ENCODE results near the gene ETF1. TPM values are rescaled to one million over a fixed set of nuclear protein-coding genes. Genes with fewer than 3 reads are reported as not detected.

The ETF1 gene
- total RNA-seq, 1 donor from 2014 or later: 201 TPM

- Mint-ChIP-seq H3K27ac (no peak overlapping the region), H3K9me3 (no peaks in the 10 kb centered on the region), H3K36me3 (ENCODE audit: low read depth) (peaks cover 24% of the 10 kb centered on the region), H3K27me3 (ENCODE audit: insufficient read depth) (peaks cover 9% of the 10 kb centered on the region), H3K4me1 (ENCODE audit: low read depth) (peaks cover 26% of the 10 kb centered on the region), H3K4me3 (peak overlapping the region; percentile 83)
- intact Hi-C loops (cut with micrococcal nuclease): loop anchor here (5.0 to 10.0 kb wide), 3 partner anchors 713 to 935 kb away; partner anchors contain the start of genes HNRNPA0, MATR3 and SPATA24
- DNase-seq (ENCODE audit: low spot score): no peak
These were observed 75.3 kb downstream of the ETF1 start for GRCh38 chr5:138467711-138468132.

- intact Hi-C loops (cut with micrococcal nuclease): loop anchor here (5.0 to 10.0 kb wide), 3 partner anchors 712 to 935 kb away; partner anchors contain the start of genes HNRNPA0, MATR3 and SPATA24
- Mint-ChIP-seq H3K4me1 (ENCODE audit: low read depth) (peaks cover 26% of the 10 kb centered on the region), H3K36me3 (ENCODE audit: low read depth) (peaks cover 24% of the 10 kb centered on the region), H3K9me3 (no peaks in the 10 kb centered on the region), H3K27ac (peak overlapping the region; percentile 10), H3K4me3 (peak overlapping the region; percentile 83), H3K27me3 (ENCODE audit: insufficient read depth) (peaks cover 6% of the 10 kb centered on the region)
- DNase-seq (ENCODE audit: low spot score): no peak
These were observed 75.9 kb downstream of the ETF1 start for GRCh38 chr5:138466900-138467710.

GRCh38 chr5:138466125-138466899 lies 76.7 kb downstream of the ETF1 start:
- Mint-ChIP-seq H3K9me3 (no peaks in the 10 kb centered on the region), H3K4me3 (peak overlapping the region; percentile 83), H3K36me3 (ENCODE audit: low read depth) (peaks cover 24% of the 10 kb centered on the region), H3K27ac (peak overlapping the region; percentile 10), H3K27me3 (ENCODE audit: insufficient read depth) (peaks cover 6% of the 10 kb centered on the region), H3K4me1 (ENCODE audit: low read depth) (peaks cover 32% of the 10 kb centered on the region)
- no peak for DNase-seq (ENCODE audit: low spot score)
- intact Hi-C loops (cut with micrococcal nuclease): loop anchor here (5.0 to 10.0 kb wide), 3 partner anchors 712 to 936 kb away; partner anchors contain the start of genes HNRNPA0, MATR3 and SPATA24

GRCh38 chr5:138465261-138466124 lies 77.5 kb downstream of the ETF1 start, which contains the start of gene EGR1:
Gene EGR1 (plus strand): TSS chr5:138465479. CDS start chr5:138465762, 283 bp downstream.
- intact Hi-C loops (cut with micrococcal nuclease): loop anchor here (1.0 to 10.0 kb wide), 10 partner anchors 15 to 937 kb away; partner anchors contain the start of genes CDC23, ETF1, FAM13B and HNRNPA0
- Mint-ChIP-seq H3K9me3 (no peaks in the 10 kb centered on the region), H3K4me1 (ENCODE audit: low read depth) (peaks cover 41% of the 10 kb centered on the region), H3K27ac (peak within 1 kb of the TSS; percentile 93), H3K27me3 (ENCODE audit: insufficient read depth) (peaks cover 6% of the 10 kb centered on the region), H3K4me3 (peak within 1 kb of the TSS; percentile 83), H3K36me3 (ENCODE audit: low read depth) (peaks cover 24% of the 10 kb centered on the region)
- peak; percentile 91 for DNase-seq (ENCODE audit: low spot score)

GRCh38 chr5:138464388-138465260 lies 78.4 kb downstream of the ETF1 start:
- Mint-ChIP-seq H3K36me3 (ENCODE audit: low read depth) (peaks cover 24% of the 10 kb centered on the region), H3K27ac (peak overlapping the region; percentile 93), H3K4me3 (peak overlapping the region; percentile 83), H3K27me3 (ENCODE audit: insufficient read depth) (peaks cover 6% of the 10 kb centered on the region), H3K4me1 (ENCODE audit: low read depth) (peaks cover 48% of the 10 kb centered on the region), H3K9me3 (no peaks in the 10 kb centered on the region)
- intact Hi-C loops (cut with micrococcal nuclease): loop anchor here (1.0 to 10.0 kb wide), 17 partner anchors 14 to 938 kb away; partner anchors contain the start of genes BRD8, CDC23, CDC25C and ETF1
- peak; percentile 95 for DNase-seq (ENCODE audit: low spot score)

GRCh38 chr5:138464008-138464387 lies 79.0 kb downstream of the ETF1 start:
- intact Hi-C loops (cut with micrococcal nuclease): loop anchor here (1.0 to 10.0 kb wide), 10 partner anchors 25 to 877 kb away; partner anchors contain the start of genes BRD8, CDC25C, FAM13B and HNRNPA0
- H3K27me3 Mint-ChIP-seq (ENCODE audit: insufficient read depth): peaks cover 6% of the 10 kb centered on the region
- peak overlapping the region; percentile 83 for H3K4me3 Mint-ChIP-seq
- no peaks in the 10 kb centered on the region for H3K9me3 Mint-ChIP-seq
- H3K36me3 Mint-ChIP-seq (ENCODE audit: low read depth): peaks cover 24% of the 10 kb centered on the region
- DNase-seq (ENCODE audit: low spot score): peak; percentile 91
- H3K27ac Mint-ChIP-seq: peak overlapping the region; percentile 93
- H3K4me1 Mint-ChIP-seq (ENCODE audit: low read depth): peaks cover 55% of the 10 kb centered on the region

GRCh38 chr5:138463419-138464007 lies 79.5 kb downstream of the ETF1 start:
- H3K4me1 Mint-ChIP-seq (ENCODE audit: low read depth): peaks cover 55% of the 10 kb centered on the region

GRCh38 chr5:138461343-138462125 lies 81.5 kb downstream of the ETF1 start:
- H3K4me1 Mint-ChIP-seq (ENCODE audit: low read depth): peaks cover 46% of the 10 kb centered on the region
- peaks cover 3% of the 10 kb centered on the region for H3K27me3 Mint-ChIP-seq (ENCODE audit: insufficient read depth)
- no peaks in the 10 kb centered on the region for H3K9me3 Mint-ChIP-seq
- peak overlapping the region; percentile 25 for H3K4me3 Mint-ChIP-seq
- DNase-seq (ENCODE audit: low spot score): no peak
- peaks cover 1% of the 10 kb centered on the region for H3K36me3 Mint-ChIP-seq (ENCODE audit: low read depth)
- peak overlapping the region; percentile 15 for H3K27ac Mint-ChIP-seq
- intact Hi-C loops (cut with micrococcal nuclease): loop anchor here (10.0 kb wide), 1 partner anchor 707 kb away; the partner anchor contains the start of gene HNRNPA0

More at GRCh38 chr5:138463419-138464007, 79.5 kb downstream of the ETF1 start:
- H3K4me3 Mint-ChIP-seq: peak overlapping the region; percentile 83
- H3K9me3 Mint-ChIP-seq: no peaks in the 10 kb centered on the region
- peak overlapping the region; percentile 93 for H3K27ac Mint-ChIP-seq
- H3K36me3 Mint-ChIP-seq (ENCODE audit: low read depth): peaks cover 21% of the 10 kb centered on the region
- no peak for DNase-seq (ENCODE audit: low spot score)
- H3K27me3 Mint-ChIP-seq (ENCODE audit: insufficient read depth): peaks cover 6% of the 10 kb centered on the region
- intact Hi-C loops (cut with micrococcal nuclease): loop anchor here (1.0 to 10.0 kb wide), 10 partner anchors 24 to 877 kb away; partner anchors contain the start of genes BRD8, CDC25C, FAM13B and HNRNPA0

- H3K27ac Mint-ChIP-seq: peak overlapping the region; percentile 99
- peak overlapping the region; percentile 9 for H3K4me3 Mint-ChIP-seq
- peaks cover 7% of the 10 kb centered on the region for H3K27me3 Mint-ChIP-seq (ENCODE audit: insufficient read depth)
- H3K36me3 Mint-ChIP-seq (ENCODE audit: low read depth): no peaks in the 10 kb centered on the region
- H3K4me1 Mint-ChIP-seq (ENCODE audit: low read depth): peaks cover 44% of the 10 kb centered on the region
- H3K9me3 Mint-ChIP-seq: no peaks in the 10 kb centered on the region
- DNase-seq (ENCODE audit: low spot score): no peak
- intact Hi-C loops (cut with micrococcal nuclease): loop anchor here (10.0 kb wide), 1 partner anchor 705 kb away; the partner anchor contains the start of gene HNRNPA0
These were observed 82.9 kb downstream of the ETF1 start for GRCh38 chr5:138460032-138460693.
